ENCODE measurements around the gene CDC6.

- TF ChIP-seq CTCF (IDR thresholded peaks at IDR 0.05) (no peak), POLR2A (IDR thresholded peaks at IDR 0.05) (no peak)
Observed at GRCh38 chr17:40310882-40311391, 23.3 kb downstream of the CDC6 start.
